GM21515 (cell line): ENCODE data around the gene NR2C1.
"Not testable (repeated sequence)": the region's sequence is repeated elsewhere in the genome, so short reads cannot be mapped to it uniquely, and the experiment has no call there.

Source experiments
- ATAC-seq: cut with Tn5 transposase; IDR thresholded peaks from one replicate; pipeline ENCODE4 v1.9.1; 2021; ENCODE audit not compliant: unreplicated experiment

NR2C1 gene

DNA sequence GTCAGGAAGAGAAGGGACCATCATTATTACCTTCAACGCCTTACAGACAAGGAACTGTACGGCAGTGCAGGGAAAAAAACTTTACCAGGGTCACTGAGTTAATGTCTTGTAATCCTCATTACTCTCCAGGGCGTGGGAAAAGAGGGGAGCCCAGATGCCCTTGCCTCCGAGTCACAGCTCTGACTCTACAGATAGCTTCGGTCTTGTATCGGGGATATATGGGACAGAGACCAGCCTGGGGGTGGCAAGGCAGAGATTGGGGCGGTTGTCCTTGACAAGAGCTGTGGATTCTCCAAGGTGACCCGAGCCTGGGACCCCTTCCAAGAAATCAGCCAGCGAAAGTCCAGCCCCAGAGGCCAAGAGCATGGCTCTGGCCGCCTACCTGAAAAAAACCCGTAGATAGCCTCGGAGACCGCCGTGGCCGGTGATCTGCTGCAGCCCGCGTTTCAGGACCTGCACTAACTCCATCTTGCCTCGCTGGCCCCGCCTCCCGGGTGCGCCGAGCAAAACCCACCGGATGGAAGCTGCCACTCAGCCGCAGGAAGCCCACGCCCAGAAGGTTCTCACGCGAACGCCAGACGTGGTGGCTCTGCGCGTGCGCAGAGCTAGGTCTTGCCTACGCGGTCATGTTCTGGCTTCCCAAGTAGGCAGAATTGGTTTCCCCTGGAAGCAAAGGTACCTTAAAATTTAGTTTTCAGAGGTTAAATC, 70.1 kb downstream of the NR2C1 start, which contains the start of gene NDUFA12:
NDUFA12 (minus strand) TSS at position 485 of the 708 bp plus-strand sequence; CDS start at position 468, 17 bp downstream.
- ATAC-seq, result peak; percentile 99

- ATAC-seq, result no peak
These were observed 70.7 kb downstream of the NR2C1 start for GRCh38 chr12:95002754-95003153.

GRCh38 chr12:94998326-94998725, 75.1 kb downstream of the NR2C1 start:
- ATAC-seq, result no peak

GRCh38 chr12:94997726-94998125, 75.7 kb downstream of the NR2C1 start:
- no peak for ATAC-seq

GRCh38 chr12:94997061-94997460, 76.4 kb downstream of the NR2C1 start:
- ATAC-seq, result no peak

GRCh38 chr12:94994312-94994711, 79.1 kb downstream of the NR2C1 start:
- no peak for ATAC-seq

DNA sequence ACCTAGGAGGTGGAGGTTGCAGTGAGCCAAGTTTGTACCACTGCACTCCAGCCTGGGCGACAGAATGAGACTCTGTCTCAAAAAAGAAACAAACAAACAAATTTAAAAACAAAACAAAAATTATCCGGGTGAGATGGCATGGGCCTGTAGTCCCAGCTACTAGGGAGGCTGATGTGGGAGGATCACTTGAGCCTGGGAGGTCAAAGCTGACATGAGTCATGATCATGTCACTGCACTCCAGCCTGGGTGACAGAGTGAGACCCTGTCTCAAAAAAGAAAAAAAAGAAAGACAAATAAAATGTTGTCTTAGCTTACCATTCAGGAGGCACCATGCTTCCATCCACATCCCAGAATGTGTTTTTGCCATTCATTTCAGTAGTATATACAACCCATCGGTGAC, 79.6 kb downstream of the NR2C1 start:
- not testable (repeated sequence) for ATAC-seq

GRCh38 chr12:94990222-94990621, 83.2 kb downstream of the NR2C1 start:
- no peak for ATAC-seq

- no peak for ATAC-seq
These were observed 84.9 kb downstream of the NR2C1 start for GRCh38 chr12:94988471-94988870.

- ATAC-seq, result no peak
These were observed 85.6 kb downstream of the NR2C1 start for GRCh38 chr12:94987801-94988200.

DNA sequence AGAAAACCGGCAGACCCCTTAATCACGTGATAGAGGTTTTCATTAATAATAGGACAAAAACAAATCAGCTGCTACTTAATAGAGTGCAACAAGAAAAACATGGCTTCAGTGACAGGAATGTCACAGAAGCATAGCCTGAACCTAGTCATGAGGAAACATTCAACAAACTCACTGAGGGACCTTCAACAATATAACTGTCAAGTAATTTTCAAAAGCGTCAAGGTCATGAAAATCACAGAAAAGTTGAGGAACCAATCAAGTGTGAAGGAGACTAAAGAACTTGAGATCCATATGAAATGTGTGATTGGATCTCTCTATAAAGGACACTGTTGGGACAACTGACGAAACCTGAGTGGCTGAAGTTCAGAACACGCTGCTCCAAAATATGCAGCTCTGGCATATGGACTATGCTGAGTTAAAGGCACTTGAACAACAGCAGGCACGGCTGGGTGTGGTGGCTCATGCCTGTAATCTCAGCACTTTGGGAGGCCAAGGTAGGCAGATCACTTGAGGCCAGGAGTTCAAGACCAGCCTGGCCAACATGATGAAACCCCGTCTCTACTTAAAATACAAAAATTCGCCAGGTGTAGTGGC, 86.2 kb downstream of the NR2C1 start:
- ATAC-seq, result no peak

- not testable (repeated sequence) for ATAC-seq
These were observed 88.3 kb downstream of the NR2C1 start for GRCh38 chr12:94985099-94985498.

DNA sequence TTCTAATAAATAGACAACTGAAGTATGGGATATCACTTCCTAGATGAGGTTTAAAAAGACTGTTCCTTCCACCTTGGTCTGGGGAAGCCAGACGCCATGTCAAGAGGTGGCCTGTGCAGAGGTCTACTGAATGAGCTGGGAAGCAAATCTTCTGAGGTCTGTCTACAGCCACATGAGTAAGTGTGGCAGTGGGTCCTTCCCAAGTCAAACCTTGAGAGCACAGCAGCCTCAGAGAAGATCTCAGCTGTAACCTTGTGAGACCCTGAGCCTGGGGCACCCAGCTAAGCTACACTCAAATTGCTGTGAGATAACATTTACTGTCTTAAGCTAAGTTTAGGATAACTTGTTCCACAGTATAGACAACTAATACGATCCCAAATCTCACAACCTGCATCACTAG, 90.1 kb downstream of the NR2C1 start:
- ATAC-seq, result no peak

DNA sequence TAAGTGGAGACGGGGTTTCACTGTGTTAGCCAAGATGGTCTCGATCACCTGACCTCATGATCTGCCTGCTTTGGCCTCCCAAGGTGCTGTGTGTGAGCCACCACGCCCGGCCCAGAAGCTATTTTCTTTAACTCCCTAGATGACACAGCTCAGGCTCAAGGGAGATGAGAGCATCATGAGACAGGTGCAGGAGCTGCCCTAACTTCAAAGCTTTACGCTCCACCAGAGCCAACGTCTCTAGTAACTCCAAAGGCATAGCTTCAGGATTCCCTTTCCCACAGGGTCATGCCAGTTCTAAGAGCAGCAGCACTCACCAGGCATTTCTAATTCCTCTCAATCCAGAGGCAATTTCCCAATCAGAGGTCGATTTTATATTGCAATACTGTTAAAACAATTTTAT, 91.0 kb downstream of the NR2C1 start:
- ATAC-seq, result no peak

GRCh38 chr12:94980577-94980976, 92.8 kb downstream of the NR2C1 start:
- ATAC-seq, result no peak

DNA sequence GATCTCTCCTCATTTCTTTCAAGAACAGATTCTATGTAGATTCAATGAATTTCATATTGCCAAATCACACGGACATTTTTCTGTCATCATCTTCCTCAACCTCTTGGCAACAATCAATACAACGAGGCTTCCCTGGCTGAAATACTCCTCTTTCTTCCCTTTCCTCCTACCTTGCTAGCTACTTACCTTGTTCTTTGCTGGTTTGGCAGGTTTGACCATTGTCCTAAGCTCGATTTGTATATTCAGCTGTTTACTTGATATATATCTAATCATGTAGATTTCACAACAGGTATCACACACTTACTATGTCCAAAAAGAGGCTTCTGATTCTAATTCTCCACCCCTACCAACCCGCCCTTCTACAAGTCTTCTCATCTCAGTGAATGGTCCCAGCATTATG, 93.5 kb downstream of the NR2C1 start:
- no peak for ATAC-seq

DNA sequence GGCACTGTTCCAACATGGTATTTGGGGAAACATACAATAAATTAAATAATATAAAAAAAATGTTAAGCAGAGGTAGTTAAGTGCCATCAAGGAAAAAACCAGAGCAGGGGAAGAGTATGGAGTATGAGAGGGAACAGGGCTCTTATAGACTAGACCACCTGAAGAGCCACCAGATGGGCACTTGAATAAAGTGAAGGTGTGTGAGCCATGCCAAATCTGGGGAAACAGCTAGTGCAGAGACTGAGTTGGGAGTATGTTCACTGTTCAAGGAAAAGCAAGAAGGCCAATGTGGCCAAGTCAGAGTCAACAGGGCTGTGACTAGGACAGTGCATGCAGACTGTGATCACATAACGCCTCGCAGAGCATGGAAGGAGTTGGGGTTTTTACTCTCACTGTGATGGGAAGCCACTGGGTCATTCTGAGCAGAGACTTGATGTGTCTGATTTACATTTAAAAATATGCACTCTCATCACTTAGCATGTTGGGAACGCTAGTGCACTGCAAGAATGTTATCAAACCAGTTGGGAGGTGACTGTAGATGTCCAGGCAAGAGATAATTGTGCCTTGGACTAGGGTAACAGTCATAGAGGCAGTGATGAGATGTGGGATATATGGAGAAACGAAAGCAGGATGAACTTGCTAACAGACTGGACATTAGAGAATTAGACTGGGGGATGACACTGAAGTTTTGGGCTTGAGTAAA, 95.5 kb downstream of the NR2C1 start:
- ATAC-seq, result no peak

DNA sequence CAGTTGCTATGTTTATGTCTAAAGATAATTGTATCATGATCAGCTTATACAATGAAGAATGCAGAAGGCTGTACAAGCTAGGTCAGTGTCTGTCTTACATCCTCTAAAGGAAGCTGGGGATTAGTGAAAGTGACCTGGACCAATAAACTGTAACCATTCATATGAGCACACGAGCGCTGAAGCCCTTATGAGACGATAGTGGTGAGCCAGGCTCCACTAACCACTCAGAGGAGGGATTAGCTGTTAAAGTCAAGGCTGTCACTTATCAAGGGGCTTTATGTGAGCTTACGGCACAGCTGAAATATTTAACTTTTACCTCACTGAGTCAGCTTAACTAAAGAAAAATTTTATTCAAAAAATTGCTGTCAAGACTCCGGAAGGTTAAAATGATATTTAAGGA, 100.2 kb downstream of the NR2C1 start:
- no peak for ATAC-seq

DNA sequence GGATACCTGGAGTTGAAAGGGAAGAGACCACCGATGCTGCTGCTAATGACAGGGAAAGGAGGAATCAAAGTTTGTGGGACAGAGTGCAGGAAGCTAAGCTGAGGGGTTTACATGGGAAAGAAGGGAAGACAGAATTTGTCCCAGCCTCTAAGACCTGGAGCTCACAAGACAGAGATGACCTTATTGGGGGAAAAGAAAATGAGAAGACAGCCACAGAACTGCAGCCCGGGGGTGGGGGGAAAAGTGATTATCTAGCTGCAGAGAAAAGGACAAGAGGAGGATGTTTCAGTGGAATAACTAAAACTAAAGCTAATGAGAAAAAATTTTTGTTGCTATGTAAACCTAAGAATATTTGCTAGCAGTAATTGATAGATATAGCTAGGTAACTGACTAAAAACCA, 100.6 kb downstream of the NR2C1 start:
- no peak for ATAC-seq

DNA sequence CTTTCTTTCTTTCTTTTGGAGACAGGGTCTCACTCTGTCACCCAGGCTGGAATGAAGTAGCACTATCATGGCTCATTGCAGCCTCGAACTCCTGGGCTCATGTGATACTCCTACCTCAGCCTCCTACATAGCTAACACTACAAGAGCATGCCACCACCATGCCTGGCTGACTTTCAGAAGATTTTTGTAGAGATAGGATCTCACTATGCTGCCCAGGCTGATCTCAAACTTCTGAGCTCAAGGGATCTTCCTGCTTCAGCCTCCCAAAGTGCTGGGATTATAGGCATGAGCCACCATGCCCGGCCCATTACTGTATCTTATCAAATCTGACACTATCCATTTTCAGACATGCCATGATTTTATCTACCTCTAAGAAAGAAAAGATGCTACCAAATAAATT, 101.5 kb downstream of the NR2C1 start:
- no peak for ATAC-seq

- ATAC-seq, result no peak
These were observed 102.9 kb downstream of the NR2C1 start for GRCh38 chr12:94970560-94970959.
